ENCODE results near the gene F12. TPM values are rescaled to one million over a fixed set of nuclear protein-coding genes. Genes with fewer than 3 reads are reported as not detected.

The F12 gene
- total and polyA plus RNA-seq, 2 experiments from 2014 or later: 4.6 to 5.0 TPM

DNA sequence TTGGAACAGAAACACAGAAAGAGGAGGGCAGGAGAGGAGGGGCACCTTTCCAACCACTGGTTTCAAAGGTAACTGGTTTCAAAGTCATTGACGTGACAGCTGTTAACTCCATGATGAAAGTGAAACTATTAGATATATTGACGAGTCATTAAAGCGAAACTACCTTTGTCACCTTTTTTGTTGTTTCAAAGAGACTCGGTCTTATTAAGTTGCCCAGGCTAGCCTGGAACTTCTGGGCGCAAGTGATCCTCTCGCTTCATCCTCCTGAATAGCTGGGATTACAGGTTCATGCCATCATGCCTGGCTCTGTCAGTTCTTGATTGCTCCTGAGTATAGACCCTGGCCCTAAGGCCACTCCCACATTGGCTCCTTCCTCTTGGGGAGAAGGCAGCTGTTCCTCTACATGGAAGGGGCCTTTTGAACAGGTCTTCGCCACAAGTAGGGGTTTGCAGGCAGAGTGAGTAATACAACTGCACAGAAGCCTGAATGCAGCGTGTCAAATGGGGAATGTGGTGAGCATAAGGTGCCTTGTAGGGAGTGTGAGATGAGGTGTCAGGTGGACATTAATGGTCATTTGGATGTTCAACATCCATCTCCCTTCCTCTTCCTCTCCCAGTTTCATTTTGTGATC, 3.4 kb upstream of the F12 start:
- DNase-seq (ENCODE audit: low read depth in 1 of 2, low spot score in 1 of 2): no peak
- H3K27me3 ChIP-seq: peaks cover 17% of the 10 kb centered on the region

DNA sequence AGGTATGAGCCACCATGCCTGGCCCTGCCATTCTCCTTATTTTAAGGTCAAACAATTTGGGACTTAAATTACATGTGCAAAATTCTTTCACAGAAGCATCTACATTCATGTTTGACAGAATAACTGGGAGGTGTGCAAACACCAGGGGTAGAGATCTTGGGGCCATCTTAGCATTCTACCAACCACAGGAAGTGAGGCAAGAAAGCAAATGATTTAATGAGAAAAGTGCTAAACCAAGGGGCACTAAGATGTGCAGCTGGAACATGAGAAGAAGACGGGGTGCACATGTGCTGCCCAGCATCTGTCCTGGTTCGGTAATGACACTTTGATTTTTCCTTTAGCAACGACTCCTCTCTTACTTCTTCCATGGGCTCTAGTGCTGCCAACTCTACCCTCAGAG, 1.2 kb upstream of the F12 start:
- no peak for DNase-seq (ENCODE audit: low read depth in 1 of 2, low spot score in 1 of 2)
- Histone ChIP-seq H3K9me3 (ENCODE audit: low read depth) (no peaks in the 10 kb centered on the region), H3K27ac (no peak overlapping the region), H3K4me1 (ENCODE audit: low read depth) (no peaks in the 10 kb centered on the region), H3K36me3 (no peaks in the 10 kb centered on the region), H3K27me3 (peaks cover 37% of the 10 kb centered on the region), H3K4me3 (no peak overlapping the region)
- TF ChIP-seq, protein P1, sequence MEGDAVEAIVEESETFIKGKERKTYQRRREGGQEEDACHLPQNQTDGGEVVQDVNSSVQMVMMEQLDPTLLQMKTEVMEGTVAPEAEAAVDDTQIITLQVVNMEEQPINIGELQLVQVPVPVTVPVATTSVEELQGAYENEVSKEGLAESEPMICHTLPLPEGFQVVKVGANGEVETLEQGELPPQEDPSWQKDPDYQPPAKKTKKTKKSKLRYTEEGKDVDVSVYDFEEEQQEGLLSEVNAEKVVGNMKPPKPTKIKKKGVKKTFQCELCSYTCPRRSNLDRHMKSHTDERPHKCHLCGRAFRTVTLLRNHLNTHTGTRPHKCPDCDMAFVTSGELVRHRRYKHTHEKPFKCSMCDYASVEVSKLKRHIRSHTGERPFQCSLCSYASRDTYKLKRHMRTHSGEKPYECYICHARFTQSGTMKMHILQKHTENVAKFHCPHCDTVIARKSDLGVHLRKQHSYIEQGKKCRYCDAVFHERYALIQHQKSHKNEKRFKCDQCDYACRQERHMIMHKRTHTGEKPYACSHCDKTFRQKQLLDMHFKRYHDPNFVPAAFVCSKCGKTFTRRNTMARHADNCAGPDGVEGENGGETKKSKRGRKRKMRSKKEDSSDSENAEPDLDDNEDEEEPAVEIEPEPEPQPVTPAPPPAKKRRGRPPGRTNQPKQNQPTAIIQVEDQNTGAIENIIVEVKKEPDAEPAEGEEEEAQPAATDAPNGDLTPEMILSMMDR (IDR thresholded peaks at IDR 0.05; ENCODE audit: low read depth, low read length): no peak

More for the DNA sequence above, 3.4 kb upstream of the F12 start:
- Histone ChIP-seq H3K9me3 (ENCODE audit: low read depth) (no peaks in the 10 kb centered on the region), H3K4me1 (ENCODE audit: low read depth) (no peaks in the 10 kb centered on the region), H3K4me3 (no peak overlapping the region), H3K36me3 (no peaks in the 10 kb centered on the region), H3K27ac (no peak overlapping the region)
- TF ChIP-seq, protein P1 (IDR thresholded peaks at IDR 0.05; ENCODE audit: low read depth, low read length): no peak

DNA sequence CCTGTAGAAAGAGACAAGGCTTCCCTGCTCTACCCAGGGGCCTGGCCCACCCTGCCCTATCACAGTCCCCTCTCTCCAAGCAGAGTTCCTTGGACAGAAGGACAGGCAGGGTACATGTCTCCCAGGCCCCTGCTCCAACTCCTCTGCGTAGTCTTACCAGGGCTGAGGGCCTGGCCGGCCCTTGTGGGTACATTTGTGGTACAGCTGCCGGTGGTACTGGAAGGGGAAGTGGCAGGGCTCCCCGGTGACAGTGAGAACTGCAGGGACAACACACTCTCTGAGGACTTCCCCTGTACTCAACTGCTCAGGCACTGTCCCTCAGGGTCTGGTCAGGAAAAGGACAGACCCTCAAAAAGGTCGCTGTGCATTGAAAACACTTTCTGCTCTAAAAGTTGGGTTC, 3.6 kb downstream of the F12 start:
- Histone ChIP-seq H3K4me1 (ENCODE audit: low read depth) (no peaks in the 10 kb centered on the region), H3K9me3 (ENCODE audit: low read depth) (no peaks in the 10 kb centered on the region), H3K4me3 (no peak overlapping the region), H3K36me3 (no peaks in the 10 kb centered on the region), H3K27me3 (peaks cover 83% of the 10 kb centered on the region), H3K27ac (no peak overlapping the region)
- DNase-seq (ENCODE audit: low read depth in 1 of 2, low spot score in 1 of 2): no peak
- TF ChIP-seq, protein P1 (IDR thresholded peaks at IDR 0.05; ENCODE audit: low read depth, low read length): no peak

DNA sequence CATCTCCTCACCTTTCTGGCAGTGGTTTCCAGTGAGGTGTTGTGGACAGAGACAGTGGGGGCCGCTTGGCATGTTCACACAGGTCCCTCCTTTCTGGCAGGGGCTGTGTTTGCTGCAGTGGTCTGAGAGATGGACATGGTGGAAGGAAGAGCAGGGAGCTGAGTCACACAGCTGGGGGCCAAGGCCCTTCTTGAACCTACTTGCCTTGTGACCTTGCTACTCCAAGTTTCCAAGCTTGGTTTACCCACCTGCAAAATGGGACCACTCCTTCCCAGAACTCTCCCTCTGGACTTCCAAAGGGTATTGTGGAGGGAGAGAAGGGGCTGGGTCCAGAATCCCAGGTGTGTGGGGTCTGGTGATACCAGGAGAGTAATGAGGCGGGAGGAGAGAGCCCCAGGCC, 4.1 kb downstream of the F12 start:
- no peak for DNase-seq (ENCODE audit: low read depth in 1 of 2, low spot score in 1 of 2)
- peaks cover 86% of the 10 kb centered on the region for H3K27me3 ChIP-seq
- TF ChIP-seq, protein P1 (IDR thresholded peaks at IDR 0.05; ENCODE audit: low read depth, low read length): no peak
- H3K27ac ChIP-seq: no peak overlapping the region
- no peak overlapping the region for H3K4me3 ChIP-seq
- no peaks in the 10 kb centered on the region for H3K9me3 ChIP-seq (ENCODE audit: low read depth)
- H3K4me1 ChIP-seq (ENCODE audit: low read depth): no peaks in the 10 kb centered on the region
- no peaks in the 10 kb centered on the region for H3K36me3 ChIP-seq

DNA sequence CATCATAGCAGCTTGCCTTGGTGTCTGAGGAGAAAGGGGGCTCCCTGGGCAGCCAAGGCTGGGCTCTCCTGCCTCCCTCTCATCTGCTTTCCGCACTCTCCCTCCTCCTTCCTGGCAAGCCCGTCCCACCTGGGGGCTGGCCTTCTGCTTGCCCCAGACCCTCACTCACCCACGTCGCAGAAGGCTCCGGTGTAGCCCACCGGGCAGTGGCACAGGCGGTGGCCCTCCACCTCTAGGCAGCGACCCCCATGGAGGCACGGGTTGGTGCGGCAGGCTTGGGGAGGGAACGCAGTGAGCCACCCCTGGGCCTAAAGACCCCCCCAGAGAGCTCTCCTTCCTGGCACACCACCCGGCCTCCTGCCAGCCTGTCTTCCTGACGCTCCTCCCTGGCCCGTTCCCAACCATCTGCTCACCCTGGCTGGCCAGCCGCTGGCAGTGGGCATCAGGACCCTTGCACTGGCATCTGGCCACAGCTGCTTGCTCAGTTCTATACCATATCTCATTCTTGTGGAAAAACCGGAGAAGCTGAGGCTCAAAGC, 4.7 kb downstream of the F12 start:
- no peak for DNase-seq (ENCODE audit: low read depth in 1 of 2, low spot score in 1 of 2)
- peaks cover 86% of the 10 kb centered on the region for H3K27me3 ChIP-seq
- TF ChIP-seq, protein P1 (IDR thresholded peaks at IDR 0.05; ENCODE audit: low read depth, low read length): no peak
- H3K9me3 ChIP-seq (ENCODE audit: low read depth): no peaks in the 10 kb centered on the region
- H3K36me3 ChIP-seq: no peaks in the 10 kb centered on the region
- H3K4me3 ChIP-seq: peak overlapping the region; percentile 38
- no peak overlapping the region for H3K27ac ChIP-seq
- no peaks in the 10 kb centered on the region for H3K4me1 ChIP-seq (ENCODE audit: low read depth)

Measured in cardiac muscle cell (in vitro differentiated cells and primary cell).